ENCODE measurements around the gene COPG2.
A peak's percentile ranks its signal among the peaks of the same experiment; 100 is the strongest.

COPG2 gene

DNA sequence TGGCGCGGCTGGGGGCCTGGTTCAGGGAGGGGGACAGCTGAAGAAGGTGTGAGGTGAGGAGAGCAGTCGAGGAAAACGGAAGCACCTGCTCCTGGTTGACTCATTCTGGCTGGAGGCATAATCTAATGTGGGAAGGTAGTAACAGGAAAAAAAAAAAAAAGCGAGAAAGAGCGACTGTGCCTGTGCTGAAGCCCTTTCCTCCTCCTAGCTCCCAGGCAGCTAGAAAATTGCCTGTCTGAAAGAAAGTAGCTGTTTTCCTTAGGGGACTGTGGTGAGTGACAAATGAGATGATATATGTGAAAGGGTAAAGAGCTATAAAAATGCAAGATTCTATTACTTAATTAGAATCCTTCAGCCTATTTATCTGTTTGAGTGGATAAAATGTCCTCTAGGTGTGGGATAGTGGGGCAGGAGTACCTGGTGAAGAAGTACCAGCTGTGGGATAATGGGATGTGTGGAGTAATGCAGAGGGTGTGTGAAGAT, 181.6 kb downstream of the COPG2 start:
- H3K9me3 Mint-ChIP-seq, result no peaks in the 10 kb centered on the region
- H3K27me3 Mint-ChIP-seq, result peaks cover 56% of the 10 kb centered on the region
- ATAC-seq, result no peak
- H3K4me1 Mint-ChIP-seq, result peaks cover 32% of the 10 kb centered on the region
- no peak overlapping the region for H3K27ac Mint-ChIP-seq
- H3K36me3 Mint-ChIP-seq, result no peaks in the 10 kb centered on the region
- H3K4me3 Mint-ChIP-seq, result peak overlapping the region; percentile 87

GRCh38 chr7:130486114-130486953, 182.2 kb downstream of the COPG2 start:
- H3K9me3 Mint-ChIP-seq, result no peaks in the 10 kb centered on the region
- ATAC-seq, result peak; percentile 89
- H3K27ac Mint-ChIP-seq, result peak overlapping the region; percentile 28
- H3K36me3 Mint-ChIP-seq, result no peaks in the 10 kb centered on the region
- peaks cover 51% of the 10 kb centered on the region for H3K27me3 Mint-ChIP-seq
- H3K4me3 Mint-ChIP-seq, result peak overlapping the region; percentile 87
- peaks cover 27% of the 10 kb centered on the region for H3K4me1 Mint-ChIP-seq

GRCh38 chr7:130485734-130486113, 182.8 kb downstream of the COPG2 start:
- ATAC-seq, result no peak
- Mint-ChIP-seq H3K4me3 (peak overlapping the region; percentile 87), H3K36me3 (no peaks in the 10 kb centered on the region), H3K4me1 (peaks cover 23% of the 10 kb centered on the region), H3K9me3 (no peaks in the 10 kb centered on the region), H3K27ac (peak overlapping the region; percentile 28), H3K27me3 (peaks cover 45% of the 10 kb centered on the region)

- Mint-ChIP-seq H3K27ac (no peak overlapping the region), H3K4me3 (no peak overlapping the region), H3K27me3 (peaks cover 54% of the 10 kb centered on the region), H3K9me3 (peaks cover 2% of the 10 kb centered on the region), H3K36me3 (no peaks in the 10 kb centered on the region), H3K4me1 (peaks cover 23% of the 10 kb centered on the region)
- ATAC-seq, result no peak
These were observed 185.5 kb downstream of the COPG2 start for GRCh38 chr7:130483031-130483430.

DNA sequence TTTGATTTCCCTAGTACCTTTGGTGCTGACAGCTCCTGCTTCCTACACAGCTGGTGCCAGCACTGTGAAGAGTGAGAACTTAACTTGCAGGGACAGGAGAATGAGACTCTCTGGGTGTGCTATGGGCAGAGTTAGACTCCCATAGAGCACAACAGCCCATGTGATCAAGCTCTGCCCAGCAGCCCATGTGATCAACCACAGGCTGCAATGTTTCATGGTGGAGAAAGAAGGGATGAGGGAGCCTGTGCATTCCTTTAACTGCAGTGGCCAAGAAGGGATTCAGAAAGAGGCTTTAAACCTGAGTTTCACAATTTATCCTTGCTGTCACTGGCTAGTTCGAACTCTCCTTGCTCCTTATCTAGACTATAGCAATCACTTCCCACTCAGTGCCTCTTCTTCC, 186.7 kb downstream of the COPG2 start:
- Mint-ChIP-seq H3K9me3 (peaks cover 2% of the 10 kb centered on the region), H3K4me3 (no peak overlapping the region), H3K27ac (no peak overlapping the region), H3K36me3 (no peaks in the 10 kb centered on the region), H3K4me1 (peaks cover 20% of the 10 kb centered on the region), H3K27me3 (peaks cover 54% of the 10 kb centered on the region)
- ATAC-seq, result no peak

DNA sequence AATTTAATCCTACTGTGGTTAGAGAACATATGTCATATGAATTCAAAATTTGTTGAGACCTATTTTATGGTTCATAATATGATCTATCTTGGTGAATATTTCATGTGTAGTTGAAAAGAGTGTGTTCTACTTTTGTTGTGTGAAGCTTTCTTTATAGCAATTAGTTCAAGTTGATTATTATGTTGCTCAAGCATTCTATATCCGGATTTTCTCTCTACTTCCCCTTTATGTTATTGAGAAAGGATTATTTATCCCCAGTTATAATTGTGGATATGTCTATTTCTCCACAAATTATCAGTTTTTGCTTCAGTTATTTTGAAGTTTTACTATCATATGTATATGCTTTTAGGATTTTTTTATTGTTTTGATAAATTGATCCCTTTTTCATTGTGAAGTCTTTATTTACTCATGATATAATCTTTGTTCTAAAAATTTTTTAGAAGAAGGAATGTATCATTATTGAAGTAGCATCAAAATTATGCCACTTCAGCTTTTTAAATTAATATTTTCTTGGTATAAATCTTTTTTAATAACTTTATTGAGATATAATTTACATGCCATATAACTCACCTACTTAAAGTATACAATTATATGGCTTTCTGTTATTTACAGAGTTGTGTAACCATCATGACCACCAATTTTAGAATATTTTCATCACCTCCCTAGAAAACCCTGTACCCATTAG, 188.7 kb downstream of the COPG2 start:
- Mint-ChIP-seq H3K4me3 (no peak overlapping the region), H3K27me3 (peaks cover 36% of the 10 kb centered on the region), H3K4me1 (no peaks in the 10 kb centered on the region), H3K36me3 (no peaks in the 10 kb centered on the region), H3K9me3 (peaks cover 2% of the 10 kb centered on the region), H3K27ac (no peak overlapping the region)
- no peak for ATAC-seq

DNA sequence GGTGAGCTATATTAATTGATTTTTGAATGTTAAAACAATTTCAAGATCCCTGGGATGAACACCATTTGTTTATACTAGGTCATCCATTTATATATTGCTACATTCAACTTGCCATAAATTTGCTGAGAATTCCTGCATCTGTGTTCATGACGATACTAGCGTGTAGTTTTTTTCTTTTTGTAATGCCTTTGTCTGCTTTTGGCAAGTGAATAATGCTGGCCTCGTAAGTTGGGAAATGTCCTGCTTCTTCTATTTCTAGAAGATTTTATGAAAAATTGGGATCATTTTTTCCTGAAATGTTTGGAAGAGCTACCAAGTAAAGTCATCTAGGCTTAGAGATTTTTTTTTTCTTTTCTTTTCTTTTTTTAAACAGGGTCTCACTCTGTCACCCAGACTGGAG, 189.6 kb downstream of the COPG2 start:
- no peak for ATAC-seq
- Mint-ChIP-seq H3K4me1 (peaks cover 1% of the 10 kb centered on the region), H3K4me3 (no peak overlapping the region), H3K27me3 (peaks cover 28% of the 10 kb centered on the region), H3K27ac (no peak overlapping the region), H3K9me3 (peaks cover 2% of the 10 kb centered on the region), H3K36me3 (no peaks in the 10 kb centered on the region)

DNA sequence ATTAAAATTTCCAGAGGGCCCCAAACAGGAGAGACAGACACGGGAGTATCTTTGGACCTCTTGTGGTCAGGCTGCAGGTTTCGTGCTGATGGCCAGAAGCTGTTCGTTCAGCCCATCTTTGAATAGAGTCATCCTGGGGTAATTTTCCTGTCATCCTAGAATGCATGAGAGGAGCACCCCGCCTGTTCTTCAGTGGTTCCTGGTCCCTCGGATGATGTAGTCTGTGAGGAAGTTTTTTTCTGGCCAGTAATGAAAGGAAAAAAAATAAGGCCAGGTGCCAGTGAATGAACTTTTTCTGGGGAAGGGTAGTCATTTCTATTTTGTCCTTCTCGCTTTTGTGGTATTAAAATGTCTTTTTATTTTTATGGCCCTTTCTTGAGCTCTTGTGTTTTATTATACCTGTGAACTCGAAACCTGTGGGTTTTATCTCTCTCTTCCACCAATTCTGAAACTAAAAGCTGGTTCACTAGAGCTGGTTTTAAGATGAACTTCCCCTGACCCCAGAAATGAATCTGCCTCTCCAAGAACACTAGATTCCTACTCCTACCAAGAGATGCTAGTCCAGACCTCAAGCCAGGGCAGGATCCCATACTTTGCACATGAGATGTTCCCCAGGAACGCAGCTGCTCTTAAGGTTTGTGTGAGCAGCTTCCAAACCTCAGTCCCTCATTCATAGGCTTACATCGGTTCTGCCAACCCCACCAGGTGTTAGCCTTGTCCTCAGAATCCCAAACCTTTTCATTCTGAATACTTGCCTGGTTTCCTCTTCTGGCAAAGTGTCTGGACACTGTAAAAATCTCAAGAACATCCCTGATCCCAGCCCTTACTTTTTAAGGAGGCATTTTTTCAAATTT, 192.0 kb downstream of the COPG2 start:
- Mint-ChIP-seq H3K4me3 (no peak overlapping the region), H3K4me1 (peaks cover 15% of the 10 kb centered on the region), H3K9me3 (peaks cover 2% of the 10 kb centered on the region), H3K27ac (no peak overlapping the region), H3K27me3 (peaks cover 20% of the 10 kb centered on the region), H3K36me3 (no peaks in the 10 kb centered on the region)
- ATAC-seq, result no peak

DNA sequence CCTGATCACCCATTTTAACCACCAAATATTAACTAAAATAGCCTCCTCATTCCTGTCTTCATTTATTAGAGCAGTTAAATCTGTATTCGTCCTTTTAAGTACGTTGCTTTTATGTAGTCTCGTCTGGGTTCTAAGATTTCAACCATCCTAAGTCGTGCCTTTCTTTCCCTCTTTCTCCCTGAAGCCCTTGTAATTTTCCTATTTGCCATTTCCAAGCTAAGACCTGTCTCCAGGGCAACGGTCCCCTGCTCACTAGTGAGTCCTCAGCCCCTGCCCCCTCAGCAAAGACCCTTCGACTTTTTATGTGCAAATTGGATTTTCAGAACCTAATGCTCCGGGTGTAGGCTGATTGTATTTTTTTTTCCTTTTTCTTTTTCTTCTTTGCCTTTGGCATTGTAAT, 192.8 kb downstream of the COPG2 start:
- peaks cover 27% of the 10 kb centered on the region for H3K27me3 Mint-ChIP-seq
- ATAC-seq, result no peak

GRCh38 chr7:130473876-130474275, 194.7 kb downstream of the COPG2 start:
- ATAC-seq, result no peak
- H3K4me3 Mint-ChIP-seq, result no peak overlapping the region
- no peak overlapping the region for H3K27ac Mint-ChIP-seq
- peaks cover 2% of the 10 kb centered on the region for H3K9me3 Mint-ChIP-seq
- H3K4me1 Mint-ChIP-seq, result peaks cover 15% of the 10 kb centered on the region
- no peaks in the 10 kb centered on the region for H3K36me3 Mint-ChIP-seq
- H3K27me3 Mint-ChIP-seq, result peaks cover 28% of the 10 kb centered on the region

More for the DNA sequence above, 192.8 kb downstream of the COPG2 start:
- peaks cover 15% of the 10 kb centered on the region for H3K4me1 Mint-ChIP-seq
- H3K27ac Mint-ChIP-seq, result no peak overlapping the region
- peaks cover 2% of the 10 kb centered on the region for H3K9me3 Mint-ChIP-seq
- no peak overlapping the region for H3K4me3 Mint-ChIP-seq
- H3K36me3 Mint-ChIP-seq, result no peaks in the 10 kb centered on the region

GRCh38 chr7:130473289-130473688, 195.3 kb downstream of the COPG2 start:
- H3K27ac Mint-ChIP-seq, result no peak overlapping the region
- no peaks in the 10 kb centered on the region for H3K36me3 Mint-ChIP-seq
- H3K4me1 Mint-ChIP-seq, result peaks cover 15% of the 10 kb centered on the region
- H3K27me3 Mint-ChIP-seq, result peaks cover 34% of the 10 kb centered on the region
- H3K4me3 Mint-ChIP-seq, result no peak overlapping the region
- ATAC-seq, result no peak
- peaks cover under 1% of the 10 kb centered on the region for H3K9me3 Mint-ChIP-seq

DNA sequence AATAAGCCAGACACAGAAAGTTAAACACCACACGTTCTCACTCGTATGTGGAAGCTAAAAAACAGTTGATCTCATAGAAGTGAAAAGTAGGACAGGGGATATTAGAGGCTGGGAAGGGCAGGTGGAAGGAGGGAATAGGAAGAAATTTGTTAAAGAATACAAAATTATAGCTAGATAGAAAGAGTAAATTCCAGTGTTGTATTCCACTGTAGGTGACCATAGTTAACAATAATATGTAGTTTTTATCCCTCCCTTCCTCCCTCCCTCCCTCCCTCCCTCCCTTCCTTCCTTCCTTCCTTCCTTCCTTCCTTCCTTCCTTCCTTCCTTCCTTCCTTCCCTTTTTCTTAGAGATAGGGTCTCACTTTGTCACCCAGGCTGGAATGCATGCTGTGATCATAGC, 196.6 kb downstream of the COPG2 start:
- no peak for ATAC-seq
- Mint-ChIP-seq H3K36me3 (no peaks in the 10 kb centered on the region), H3K9me3 (no peaks in the 10 kb centered on the region), H3K27me3 (peaks cover 45% of the 10 kb centered on the region), H3K4me3 (no peak overlapping the region), H3K27ac (no peak overlapping the region), H3K4me1 (peaks cover 15% of the 10 kb centered on the region)

DNA sequence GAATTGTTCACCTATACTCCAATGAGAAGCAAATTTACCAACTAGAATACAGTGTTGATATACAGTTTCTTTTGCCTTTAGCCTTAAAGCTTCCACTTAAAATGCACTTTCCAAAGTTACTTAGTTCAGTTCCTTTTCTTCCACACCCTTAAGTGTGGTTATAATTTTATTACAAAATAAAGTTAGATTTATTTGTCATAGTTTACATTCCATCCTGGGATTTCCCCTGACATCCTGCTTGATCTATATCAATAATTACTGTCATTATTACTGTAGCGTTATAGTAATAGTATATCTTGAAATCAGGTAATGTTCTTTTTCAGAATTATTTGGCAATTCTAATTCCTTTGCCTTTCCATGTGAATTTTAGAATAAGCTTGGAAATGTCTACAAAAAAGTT, 199.9 kb downstream of the COPG2 start:
- Mint-ChIP-seq H3K27me3 (peaks cover 55% of the 10 kb centered on the region), H3K27ac (no peak overlapping the region), H3K4me3 (no peak overlapping the region), H3K36me3 (no peaks in the 10 kb centered on the region), H3K4me1 (peaks cover 10% of the 10 kb centered on the region), H3K9me3 (no peaks in the 10 kb centered on the region)
- ATAC-seq, result no peak

GRCh38 chr7:130463553-130464434, 204.8 kb downstream of the COPG2 start:
- H3K4me1 Mint-ChIP-seq, result no peaks in the 10 kb centered on the region

More at GRCh38 chr7:130463553-130464434, 204.8 kb downstream of the COPG2 start:
- no peak for ATAC-seq
- Mint-ChIP-seq H3K9me3 (no peaks in the 10 kb centered on the region), H3K27me3 (peaks cover 26% of the 10 kb centered on the region), H3K4me3 (no peak overlapping the region), H3K36me3 (no peaks in the 10 kb centered on the region), H3K27ac (no peak overlapping the region)

Data from stimulated activated memory B cell treated with anti-CD40 and anti-IgM and Interleukin-4, amounts not matched to agents 10 μg/mL and 1 μg/mL and 100 μg/mL, for 72 hours (primary cell).